Left forelimb (tissue), 1 donor: ENCODE data around the gene RPS10.

Source experiments
- DNase-seq: peaks from one replicate; pipeline ENCODE4 v3.0.0-alpha.2; 2018; ENCODE audit warnings: low spot score

Gene RPS10

DNA sequence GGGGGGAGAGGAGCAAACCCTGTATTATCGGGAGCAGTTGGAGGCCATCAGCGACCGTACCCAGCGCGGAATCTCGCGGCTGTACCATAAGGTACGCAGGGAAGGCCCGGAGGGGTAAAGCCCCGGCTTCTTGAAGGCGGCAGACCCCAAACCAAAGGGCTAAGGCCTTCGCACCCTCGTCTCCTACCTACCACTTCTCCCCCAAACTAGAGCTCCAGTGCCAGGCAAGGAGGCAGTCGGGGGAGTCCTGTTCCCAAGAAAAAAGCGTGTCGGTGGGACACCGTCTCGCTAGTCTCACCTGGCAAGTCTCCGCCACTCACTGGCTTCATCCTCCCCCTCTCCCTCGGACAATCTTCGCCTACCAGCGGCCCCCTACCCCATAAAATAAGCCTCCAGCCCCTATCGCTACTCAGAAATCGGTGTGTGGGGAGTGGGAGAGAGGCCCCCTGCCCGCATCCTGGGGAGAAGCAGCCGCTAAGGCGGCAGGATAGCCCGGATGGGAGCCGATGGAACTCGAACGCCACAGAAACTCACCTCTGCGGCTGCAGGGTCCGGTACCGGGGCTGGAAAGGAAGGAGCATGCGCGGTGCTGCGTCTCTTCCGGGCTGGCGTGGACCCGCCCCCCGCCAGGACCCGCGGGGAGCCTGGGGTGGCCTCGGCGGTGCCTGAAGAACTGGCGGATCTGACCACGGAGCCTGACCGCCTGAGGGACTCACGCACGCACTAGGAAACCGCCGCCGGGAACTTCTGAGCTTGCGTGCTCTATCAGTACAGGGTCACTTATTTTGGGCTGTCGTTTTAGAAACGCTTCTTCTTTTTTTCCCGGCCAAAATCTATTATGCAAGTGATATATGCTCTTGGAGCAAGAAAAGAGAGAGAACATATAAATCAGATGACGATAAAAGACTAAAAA, at the start of gene RPS10:
TSS of gene RPS10 (minus strand) at position 572 of the 913 bp plus-strand sequence. CDS start 848 bp downstream, outside the sequence.
- DNase-seq: peak; percentile 97

DNA sequence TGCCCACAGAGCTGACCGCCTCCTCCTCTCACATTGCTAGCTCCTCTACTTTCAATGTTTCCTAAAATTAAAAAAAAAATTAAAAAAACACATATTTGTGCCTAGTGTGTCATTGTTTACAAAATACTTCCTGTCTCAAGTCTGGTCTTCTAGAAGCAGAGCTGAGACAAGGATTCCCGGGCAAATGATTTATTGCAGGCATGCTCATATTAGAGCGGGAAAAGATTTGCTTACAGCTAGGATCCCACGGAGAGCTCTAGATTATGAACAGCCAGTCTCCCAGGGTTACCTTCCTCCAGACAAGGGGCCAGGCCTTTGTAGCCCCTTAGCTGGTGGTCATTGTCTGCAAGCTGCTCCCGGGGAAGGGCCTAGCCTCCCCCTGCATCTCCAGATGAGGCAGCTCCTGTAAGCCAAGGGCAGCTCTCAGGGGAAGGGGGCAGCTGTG, 49.4 kb upstream of the RPS10 start:
- no peak for DNase-seq

DNA sequence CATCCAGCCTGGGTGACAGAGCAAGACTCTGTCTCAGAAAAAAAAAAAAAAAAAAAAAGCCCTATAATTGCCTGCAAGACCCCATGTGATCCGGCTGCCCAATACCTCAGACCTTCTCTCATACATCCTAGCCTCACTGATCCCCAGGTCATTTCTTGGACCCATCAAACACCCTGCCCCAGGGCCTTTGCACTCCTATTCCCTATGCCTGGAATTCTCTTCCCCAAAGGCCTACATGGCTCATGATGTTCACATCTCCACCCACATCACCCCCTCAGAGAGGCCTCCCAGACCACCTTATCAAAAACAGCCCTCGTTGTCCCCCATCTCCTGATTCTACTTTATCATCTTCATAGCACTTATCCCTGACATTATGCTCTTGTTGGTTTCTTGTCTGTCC, 48.9 kb upstream of the RPS10 start:
- no peak for DNase-seq

DNA sequence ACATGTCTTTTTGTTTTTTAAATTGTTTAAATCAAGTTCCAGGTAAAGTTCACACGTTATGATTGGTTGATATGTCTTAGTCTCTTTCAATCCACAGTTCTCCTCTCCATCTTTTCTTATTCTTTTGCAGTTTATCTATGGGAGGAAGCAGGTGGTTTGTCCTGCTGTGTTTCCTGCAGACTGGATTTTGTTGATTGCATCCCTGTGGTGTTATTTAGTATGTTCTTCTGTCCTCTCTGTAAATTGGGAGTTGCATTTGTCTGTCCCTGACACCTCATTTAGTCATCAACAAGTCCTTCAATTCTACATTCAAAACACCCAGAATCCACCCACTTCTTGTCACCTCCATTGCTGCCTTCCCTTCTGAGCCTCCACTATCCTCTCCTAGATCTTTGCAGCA, 48.1 kb upstream of the RPS10 start:
- DNase-seq: no peak

DNA sequence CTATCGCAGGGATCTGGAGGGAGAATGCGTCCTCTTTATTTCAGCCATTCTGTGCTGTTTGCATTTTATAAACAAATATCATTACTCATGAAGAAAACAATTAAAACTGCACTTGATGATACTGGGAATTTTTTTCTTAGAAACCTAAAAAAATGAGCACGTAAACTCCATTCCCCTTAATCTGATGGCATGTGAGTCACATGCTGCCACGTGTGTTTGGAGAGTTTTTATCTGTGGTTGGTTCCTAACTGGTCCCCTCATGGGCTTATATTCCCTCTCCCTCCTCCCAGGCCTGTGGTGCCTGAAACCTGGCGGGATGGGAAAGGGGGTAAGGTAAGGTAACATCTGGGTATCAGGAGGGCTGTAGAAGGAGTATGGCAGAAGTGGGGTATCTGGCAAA, 46.6 kb upstream of the RPS10 start:
- DNase-seq: no peak

DNA sequence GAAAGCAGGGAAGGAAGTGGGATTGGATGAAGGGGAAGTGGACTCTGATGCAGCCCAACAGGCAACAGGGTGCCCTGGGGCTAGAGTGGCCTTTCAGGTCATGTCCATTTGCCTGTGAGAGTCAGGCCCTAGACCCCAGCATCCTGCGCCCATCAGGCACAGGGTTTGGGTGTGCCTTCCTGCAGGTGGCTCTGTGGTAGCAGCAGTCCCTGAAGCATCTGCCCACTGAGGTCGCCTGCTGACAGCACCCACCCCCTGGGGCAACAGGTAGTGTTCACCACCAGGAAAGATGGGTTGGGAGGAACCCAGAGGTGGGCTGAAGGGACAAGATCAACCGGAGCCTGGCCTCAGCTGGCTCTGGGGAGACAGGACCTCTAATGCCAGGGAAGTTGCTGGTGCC, 43.6 kb upstream of the RPS10 start:
- DNase-seq: no peak

DNA sequence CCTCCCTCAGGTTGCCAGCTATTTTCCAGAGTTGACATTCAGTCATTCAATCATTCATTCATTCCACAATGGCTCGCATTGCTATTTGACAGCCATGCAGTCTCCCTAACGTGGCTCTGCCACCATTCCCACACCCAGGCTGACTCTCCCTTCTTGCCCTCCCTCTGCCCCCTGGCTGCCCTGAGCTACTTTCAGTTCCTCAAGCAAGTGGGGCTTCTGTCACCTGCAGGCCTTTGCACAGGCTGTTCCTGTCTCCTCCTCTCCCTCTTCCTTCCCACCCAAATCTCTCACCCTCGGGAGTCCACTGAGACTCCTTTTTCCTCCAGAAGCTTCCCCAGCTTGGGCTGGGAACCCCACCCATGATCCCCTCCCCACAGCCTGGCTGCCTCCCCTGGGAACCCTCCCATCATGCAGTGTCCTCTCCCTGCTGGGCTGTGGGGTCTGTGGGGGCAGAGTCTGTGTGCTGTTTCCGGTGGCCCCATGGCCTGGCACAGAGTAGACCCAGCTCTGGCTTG, 42.6 kb upstream of the RPS10 start:
- no peak for DNase-seq

DNA sequence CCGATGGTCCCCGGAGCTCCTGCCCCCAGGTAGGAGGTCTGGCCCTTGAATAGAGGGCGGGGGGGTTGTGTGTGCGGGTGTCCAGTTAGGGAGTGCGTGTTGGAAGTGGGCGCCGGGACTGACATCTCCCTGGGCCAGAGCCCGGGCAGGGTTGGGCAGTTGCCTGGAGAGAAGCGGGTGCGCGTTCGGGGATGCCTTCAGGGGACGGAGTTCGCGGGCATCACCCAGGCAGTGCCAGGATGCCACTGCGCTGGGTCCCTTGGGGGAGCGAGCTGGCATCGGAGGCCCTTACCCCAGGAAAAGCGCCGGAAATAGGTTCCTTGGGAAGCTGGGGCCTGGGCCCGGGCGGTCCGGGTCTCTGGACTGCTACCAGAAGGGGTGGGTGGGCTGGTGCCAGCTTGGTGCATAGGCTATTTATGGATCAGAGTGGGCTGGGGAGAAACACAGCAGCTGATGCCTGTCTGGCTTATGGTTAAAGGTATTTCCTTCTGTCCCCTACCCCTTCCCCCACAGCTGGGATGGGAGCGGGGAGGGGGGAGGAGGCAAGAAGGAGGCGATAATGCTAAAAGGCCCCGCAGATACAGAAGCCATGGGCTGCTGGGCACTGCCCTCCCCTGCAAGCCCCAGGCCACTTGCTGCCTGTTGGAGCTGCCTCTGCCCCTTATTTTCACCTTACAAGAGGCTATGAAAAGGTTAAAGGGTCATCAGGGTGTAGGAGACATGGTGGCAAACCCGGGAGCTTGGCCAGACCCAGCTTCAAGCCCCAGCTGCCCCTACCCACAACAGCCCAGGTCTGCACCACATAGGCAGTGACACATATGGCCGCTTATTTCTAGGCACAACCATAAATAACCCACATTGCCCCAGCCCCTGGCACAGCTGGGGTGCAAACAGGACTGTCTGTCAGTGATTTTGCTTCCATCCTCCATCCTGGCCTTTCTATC, 40.6 kb upstream of the RPS10 start:
- DNase-seq: no peak

DNA sequence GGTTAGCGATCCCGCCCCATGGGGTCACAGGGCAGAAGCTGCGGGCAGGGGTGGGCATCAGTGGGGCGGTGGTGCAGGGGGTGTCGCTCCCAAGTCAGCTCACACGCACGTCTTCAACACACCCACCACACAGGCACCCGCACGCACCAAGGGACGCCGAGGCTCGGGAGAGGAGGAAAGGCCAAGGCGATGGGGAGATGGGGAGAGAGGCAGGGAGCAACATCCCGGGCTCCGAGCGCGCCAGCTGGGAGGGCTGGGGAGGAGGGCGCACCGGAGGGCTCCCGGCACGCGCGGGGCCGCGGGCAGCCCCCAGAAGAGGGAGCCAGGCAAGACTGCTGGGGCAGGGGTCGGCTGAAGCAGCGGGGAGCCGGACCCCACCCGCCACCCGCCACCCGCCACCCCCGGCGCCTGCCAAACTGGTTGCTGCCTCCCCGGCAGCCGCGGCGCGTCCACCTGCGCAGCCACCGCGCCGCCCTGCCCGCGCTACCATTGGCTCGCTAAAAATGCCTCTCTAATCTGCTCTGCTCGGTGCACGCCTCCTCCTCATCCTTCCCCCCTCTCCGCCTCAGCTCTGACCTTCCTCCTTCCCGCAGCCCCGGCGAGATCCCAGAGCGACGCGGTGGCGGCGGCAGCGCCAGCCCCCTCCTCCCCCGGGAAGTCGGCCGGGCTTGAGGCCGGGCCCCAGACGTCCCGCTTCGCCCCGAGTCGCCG, 39.8 kb upstream of the RPS10 start, which contains the start of gene PACSIN1:
TSS of gene PACSIN1 (plus strand) at position 546 of the 711 bp plus-strand sequence. CDS start 60,230 bp downstream, outside the sequence.
- no peak for DNase-seq

DNA sequence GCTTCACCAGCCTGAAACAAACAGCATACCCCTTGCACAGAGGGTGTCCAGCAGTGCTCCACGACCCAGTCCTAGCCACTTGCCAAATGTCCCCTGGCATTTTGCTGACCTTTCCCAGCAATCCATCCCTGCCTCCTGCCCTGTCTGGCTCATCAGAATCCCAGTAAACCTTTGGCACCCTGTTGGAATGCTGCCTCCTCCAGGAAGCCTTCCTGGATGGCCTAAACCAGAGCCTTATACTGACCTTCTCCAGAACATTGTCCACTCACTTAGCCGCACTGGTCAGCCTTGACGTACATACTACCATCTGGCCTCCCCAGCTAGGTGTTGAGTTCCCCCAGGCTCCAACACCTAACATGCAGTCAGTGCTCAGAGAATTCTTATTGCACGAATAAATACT, 38.0 kb upstream of the RPS10 start:
- DNase-seq: no peak

DNA sequence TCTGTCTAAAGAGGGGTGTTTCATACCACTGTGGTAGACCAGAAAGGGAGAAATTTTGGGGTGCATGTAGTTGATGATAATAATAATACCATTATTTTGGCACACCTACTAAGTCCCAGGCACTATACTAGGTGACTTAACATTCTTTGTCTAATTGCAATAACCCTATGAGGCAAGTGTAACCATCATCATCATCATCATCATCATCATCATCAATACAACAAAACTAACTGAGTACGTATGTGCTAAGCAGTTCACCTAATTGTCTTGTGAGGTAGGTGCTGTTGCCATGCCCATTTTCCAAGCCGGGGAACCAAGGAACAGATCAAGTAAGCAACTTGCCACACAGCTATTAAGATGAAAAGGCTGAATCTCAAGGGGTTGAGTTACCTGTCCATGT, 37.4 kb upstream of the RPS10 start:
- DNase-seq: no peak

DNA sequence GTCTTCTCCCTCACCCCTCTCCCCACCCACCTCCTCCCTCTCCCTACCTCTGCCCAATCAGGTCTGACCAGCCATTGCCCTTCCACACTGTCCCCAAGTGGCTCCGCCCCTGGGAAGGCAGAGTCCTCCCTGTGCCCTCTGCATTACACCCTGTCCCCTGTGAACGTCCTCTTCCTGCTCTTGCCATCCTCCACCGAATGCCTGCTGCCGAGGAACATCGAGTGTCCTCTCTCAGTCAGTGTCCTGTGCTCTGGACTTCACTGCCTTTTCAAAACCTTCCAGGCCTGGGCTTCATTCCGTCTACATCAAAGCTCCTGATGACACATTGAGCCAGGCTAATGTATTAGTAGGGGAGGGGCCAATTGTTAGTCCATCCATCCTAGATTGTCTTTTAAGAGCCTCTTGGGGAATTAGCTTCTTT, 36.7 kb upstream of the RPS10 start:
- DNase-seq: no peak

DNA sequence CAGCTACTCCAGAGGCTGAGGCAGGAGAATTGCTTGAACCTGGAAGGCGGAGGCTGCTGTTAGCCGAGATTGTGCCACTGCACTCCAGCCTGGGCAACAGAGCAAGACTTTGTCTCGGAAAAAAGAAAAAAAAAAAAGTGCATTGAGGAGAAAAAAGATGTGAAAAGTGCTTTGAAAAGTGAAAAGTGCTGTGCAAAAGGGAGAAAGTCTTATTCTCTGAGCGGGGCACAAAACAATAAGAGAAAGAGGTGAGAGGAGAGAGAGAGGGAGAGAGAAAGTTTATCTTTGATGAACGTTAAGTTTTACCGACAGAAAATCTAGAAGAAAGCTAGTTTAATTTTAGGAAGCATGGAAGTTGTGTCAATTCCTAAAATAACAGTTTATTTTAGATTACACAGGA, 36.1 kb upstream of the RPS10 start:
- DNase-seq: no peak

DNA sequence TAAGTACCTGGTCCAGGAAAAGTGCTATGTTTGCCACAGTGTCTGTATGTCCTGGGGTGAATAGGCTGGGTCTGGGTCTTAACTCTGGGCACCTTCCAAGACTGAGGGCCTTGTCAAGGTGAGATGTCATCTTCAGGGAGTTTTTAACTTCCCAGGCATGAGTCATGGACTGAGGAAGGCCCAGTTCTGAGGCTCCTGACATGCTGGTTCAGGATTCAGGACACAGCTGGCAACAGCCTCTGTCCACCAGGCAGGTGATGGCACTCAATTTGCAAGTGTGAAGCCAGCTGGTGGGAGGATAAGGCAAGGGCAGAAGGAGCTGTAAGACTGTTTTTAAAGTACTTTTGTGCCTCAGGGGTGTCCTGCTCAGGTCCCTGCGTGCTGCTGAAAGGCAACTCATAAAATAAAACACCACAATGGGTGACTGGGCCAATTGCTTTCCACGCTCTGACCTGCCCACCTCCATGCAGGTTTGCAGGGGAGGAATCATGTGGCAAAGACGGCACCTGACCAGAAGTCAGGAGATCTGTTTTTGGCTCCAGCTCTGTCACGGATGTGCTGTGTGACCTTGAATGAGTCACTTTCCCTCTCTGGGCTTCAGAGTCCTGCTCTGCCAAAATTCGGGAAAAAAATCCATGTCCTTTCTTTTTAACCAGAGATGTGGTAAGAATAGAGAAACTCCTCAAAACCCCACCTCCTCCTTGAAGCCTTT, 35.1 kb upstream of the RPS10 start:
- DNase-seq: no peak

DNA sequence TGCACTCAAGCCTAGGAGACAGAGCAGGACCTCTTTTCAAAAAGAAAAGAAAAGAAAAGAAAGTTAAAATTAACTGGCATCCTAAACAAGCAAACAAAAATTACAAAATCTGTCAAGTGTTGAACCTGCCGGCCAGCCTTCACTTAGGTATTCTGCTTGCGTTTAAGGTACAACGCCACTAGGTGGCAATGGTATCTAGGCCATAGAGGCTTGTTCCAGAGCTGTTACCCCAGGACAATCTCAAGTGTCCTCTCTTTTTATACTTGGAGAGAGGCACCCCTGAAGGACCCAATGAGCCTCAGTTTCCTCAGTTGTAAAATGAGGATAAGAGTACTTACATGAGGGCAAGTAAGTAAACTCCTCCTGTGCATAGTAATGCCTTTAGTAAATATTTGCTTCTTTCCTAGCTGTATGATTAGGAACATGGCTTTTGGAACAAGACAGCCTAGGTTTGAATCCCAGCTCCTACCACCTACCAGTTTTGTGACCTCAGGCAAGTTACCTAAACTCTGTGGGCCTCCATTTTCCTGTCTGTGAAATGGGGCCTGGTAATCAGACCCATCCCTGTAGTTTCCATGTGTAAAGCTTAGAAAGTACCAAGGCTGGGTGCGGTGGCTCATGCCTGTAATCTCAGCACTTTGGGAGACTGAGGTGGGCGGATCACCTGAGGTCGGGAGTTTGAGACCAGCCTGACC, 34.2 kb upstream of the RPS10 start:
- DNase-seq: no peak

DNA sequence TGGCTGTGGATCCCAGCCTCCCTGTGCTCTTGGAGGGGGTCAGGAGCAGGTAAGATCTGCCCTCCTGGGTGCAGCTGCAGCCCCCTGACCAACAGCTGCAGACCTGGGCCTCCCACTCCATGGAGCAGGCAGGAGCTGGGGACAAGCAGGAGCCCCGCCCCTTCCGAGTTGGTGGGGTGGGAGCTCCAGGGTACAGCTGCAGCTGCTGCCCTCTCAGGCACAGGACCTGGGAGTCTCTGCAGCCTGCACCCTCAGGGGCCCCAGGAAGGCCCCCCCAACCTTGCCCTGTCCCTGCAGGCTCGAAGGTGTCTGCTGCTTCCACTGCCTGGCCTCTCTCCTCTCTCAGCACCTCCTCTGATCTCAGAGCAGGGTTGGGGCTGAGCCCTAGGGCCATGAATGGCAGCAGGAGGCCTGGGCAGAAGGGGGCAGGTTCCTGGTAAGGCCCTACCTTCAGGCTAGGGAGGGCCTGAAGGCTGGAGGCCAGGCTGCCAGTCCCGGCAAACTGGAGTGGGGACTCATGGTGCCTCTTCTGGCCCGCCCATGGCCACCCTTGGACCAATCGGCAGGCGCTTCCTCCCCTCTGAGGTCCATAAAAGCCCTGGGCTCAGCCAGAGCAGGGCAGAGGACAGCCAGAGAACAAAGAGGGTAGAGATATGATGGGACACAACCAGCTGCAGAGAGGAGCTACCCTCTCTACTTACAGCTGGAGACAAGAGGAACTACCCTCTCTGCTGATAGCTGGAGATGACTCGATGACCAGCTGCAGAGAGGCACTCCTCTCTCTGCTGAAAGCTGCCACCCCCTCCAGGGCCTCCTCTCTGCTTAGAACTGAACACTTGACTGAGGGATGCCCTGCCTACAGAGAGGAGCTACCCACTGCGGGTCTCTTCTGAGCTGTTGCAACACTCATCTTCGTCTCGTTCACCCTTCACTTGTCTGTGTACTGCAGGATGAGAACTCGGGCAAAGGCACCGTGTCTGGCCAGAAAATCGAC, 32.2 kb upstream of the RPS10 start:
- DNase-seq: no peak

DNA sequence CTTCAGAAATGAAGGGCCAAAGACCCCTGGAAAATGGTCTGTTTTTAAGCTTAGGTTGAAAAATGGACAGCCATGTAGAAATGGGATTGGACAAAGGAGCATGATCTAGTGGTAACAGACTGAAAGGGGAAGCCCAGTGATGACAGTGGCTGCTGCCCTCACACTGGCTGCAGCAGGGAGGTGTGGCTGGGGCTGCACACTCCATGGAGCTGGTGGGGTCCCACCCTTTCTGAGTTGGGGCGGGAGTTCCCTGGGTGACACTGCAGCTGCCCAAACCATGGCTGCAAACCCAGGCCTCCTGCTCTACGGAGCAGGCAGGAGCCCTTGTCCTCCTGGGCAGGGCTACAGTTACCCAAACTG, 31.5 kb upstream of the RPS10 start:
- no peak for DNase-seq

DNA sequence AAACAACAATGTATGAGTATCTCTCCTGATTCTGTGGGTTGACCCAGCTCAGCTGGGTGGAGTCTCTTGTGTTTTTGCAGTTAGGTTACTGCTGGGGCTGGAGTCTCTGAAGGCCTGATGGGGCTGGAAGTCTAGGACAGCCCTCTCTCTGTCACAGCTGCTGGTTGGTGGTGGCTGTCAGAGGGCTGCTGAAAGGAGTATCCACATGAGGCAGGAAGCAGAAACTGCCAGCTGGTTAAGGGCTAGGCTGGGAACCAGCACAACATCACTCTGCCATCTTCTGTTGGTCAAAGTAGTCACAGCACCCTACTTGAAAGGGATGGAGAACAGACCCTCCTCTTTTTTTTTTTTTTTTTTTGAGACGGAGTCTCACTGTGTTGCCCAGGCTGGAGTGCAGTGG, 30.0 kb upstream of the RPS10 start:
- no peak for DNase-seq

DNA sequence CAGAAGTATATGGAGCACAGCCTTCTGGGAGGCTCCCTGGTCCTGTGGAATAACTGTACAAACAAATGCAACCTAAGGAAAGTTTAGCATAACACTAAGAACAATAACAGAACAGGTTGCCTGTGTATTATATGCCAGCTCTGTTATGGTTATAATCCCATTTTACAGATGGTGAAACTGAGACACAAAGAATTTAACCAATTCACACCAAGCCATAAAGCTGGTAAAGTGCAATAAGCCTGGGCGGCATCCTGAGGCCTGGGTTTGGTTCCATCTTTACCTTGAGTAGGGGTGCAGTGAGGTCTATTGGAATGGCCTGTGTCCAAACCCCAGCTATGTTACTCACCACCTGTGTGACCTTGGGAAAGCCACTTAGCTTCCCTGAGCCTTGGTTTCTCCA, 25.3 kb upstream of the RPS10 start:
- DNase-seq: no peak
